NCI-H2227 (cell line): ENCODE results near the gene HTT-AS.
"Not testable (repeated sequence)": the region's sequence is repeated elsewhere in the genome, so short reads cannot be mapped to it uniquely, and the experiment has no call there.

Experiments used
- DNase-seq: peaks from one replicate; lab custom pipeline; 2025; ENCODE audit not compliant: unreplicated experiment; lab: John Stamatoyannopoulos, UW

The HTT-AS gene

GRCh38 chr4:3074078-3074845 lies at the start of gene HTT-AS, which contains the start of gene HTT:
HTT-AS (minus strand) TSS chr4:3074538.
HTT (plus strand) TSS chr4:3074681; CDS start chr4:3074826, 145 bp downstream.
- peak; percentile 95 for DNase-seq

DNA sequence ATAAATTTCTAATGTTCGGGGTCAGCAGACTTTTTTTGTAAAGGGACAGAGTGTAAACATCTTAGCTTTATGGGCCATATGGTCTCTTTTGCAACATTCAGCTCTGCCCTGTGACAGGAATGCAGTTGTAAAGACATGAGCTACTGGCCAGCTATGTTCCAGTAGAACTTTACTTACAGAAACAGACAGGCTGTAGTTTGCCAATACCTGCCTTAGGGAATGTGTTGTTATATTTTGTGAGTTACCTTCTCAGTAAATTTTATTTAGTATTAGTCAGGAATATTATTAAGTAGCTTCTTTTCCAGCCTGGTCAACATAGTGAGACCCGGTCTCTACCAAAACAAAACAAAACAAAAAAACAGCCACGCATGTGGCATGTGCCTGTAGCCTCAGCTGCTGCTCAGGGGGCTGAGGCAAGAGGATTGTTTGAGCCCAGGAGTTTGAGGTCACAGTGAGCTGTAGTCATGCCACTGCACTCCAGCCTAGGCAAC lies 48.9 kb upstream of the HTT-AS start:
- no peak for DNase-seq

GRCh38 chr4:3122081-3122563 lies 47.8 kb upstream of the HTT-AS start:
- no peak for DNase-seq

GRCh38 chr4:3121596-3121995 lies 47.3 kb upstream of the HTT-AS start:
- no peak for DNase-seq

DNA sequence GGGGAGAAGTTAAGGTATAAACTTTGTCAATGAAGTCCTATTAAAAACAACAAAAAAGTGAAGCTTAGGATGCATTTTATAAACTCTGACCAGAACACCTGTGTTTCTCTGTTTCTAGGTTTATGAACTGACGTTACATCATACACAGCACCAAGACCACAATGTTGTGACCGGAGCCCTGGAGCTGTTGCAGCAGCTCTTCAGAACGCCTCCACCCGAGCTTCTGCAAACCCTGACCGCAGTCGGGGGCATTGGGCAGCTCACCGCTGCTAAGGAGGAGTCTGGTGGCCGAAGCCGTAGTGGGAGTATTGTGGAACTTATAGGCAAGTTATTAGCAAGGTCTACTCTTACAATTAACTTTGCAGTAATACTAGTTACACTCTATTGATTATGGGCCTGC lies 46.8 kb upstream of the HTT-AS start:
- DNase-seq, result no peak

- no peak for DNase-seq
Observed at GRCh38 chr4:3119464-3119863, 45.1 kb upstream of the HTT-AS start.

GRCh38 chr4:3118312-3118711 lies 44.0 kb upstream of the HTT-AS start:
- DNase-seq, result no peak

GRCh38 chr4:3116955-3117354 lies 42.6 kb upstream of the HTT-AS start:
- DNase-seq, result no peak

- no peak for DNase-seq
Observed at GRCh38 chr4:3115637-3116270, 41.4 kb upstream of the HTT-AS start.

- DNase-seq, result no peak
Observed at GRCh38 chr4:3114377-3114776, 40.0 kb upstream of the HTT-AS start.

DNA sequence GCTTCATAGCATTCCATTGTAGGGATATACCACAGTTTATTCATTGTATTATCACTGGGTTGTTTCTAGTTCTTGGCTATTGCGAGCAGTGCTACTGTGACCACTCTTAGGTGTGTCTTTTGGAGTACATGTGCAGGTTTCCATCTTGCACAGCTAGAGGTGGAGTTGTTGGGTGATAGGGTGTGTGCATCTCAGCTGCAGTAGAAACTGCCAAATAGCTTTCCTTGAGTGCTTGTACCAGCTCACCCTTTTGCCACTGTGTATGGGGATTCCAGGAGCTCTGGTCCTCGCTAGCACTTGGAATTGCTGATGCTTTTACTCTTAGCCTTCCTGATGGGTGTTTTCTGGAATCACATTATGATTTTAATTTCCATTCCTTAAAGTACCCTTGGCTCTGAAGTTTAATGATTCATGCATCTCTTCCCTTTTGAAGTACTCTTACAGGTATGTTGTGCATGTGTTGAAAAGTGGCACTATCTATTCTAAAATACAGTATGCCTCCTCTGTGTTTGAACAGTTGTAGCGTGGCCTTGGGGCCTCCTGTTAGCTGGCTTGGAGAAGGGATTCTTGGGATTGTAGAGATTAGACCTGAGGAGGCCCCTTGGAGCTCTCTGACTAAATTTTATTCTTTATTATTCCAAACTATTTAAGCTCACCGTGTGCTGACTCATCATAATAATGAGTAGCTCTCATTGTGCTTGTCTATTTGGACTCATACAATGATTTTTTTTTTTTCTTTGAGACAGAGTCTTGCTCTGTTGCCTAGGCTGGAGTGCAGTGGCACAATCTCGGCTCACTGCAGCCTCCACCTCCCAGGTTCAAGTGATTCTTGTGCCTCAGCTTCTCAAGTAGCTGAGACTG lies 38.5 kb upstream of the HTT-AS start:
- DNase-seq, result no peak

- DNase-seq, result no peak
Observed at GRCh38 chr4:3112201-3112600, 37.9 kb upstream of the HTT-AS start.

GRCh38 chr4:3111461-3111860 lies 37.1 kb upstream of the HTT-AS start:
- peak; percentile 21 for DNase-seq

- no peak for DNase-seq
Observed at GRCh38 chr4:3108211-3108610, 33.9 kb upstream of the HTT-AS start.

- no peak for DNase-seq
Observed at GRCh38 chr4:3107691-3108121, 33.4 kb upstream of the HTT-AS start.

DNA sequence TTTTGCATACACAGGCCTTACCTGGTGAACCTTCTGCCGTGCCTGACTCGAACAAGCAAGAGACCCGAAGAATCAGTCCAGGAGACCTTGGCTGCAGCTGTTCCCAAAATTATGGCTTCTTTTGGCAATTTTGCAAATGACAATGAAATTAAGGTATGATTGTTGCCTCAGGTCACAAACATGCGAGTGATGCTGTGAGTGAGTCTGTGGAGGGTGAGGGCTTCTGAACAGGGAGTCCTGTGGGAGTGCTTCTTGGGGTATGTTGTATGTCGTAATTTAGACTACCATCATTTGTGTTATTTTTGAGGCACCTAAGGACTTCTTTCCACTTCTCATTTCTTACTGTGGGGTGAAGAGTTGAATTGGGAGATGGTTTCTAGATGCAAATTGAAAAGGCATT lies 32.9 kb upstream of the HTT-AS start:
- DNase-seq, result no peak

DNA sequence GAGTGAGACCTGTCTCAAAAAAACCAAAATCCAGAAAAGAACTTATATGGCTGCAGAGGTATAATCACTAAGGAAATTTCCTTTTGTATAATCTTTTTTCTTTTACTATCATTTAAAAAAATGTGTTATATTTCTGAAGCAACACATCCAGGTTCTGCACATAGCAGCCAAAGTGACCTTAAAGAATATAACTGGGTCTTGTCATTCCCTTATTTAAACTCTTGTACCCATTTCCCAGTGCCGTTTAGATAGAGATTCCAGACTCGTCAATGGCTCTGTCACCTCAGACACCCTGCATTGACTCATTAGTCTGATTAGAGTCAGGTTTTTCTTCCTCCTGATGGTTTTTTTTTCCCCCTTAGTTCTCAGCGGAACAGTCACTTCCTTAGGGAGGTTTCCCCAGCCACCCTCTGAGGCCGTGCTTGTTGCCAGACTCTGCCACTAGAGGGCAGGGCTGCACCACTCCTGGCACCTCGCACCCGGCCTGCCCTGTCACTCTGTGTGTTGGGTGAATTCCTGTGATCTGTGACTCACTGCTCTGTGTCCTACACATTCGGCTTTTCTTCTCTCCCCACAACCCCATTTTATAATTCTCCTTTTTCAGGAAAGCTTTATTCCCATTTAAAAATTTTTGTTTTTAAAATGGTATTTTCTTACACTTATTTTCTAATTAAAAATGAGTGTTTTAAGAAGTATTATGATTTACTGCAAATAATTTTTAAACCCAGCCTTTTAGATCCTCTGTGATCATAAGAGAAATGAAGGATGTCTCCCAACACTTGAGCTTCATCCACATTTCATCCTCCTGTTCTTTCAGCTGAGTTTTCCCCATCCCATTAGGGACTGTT lies 32.2 kb upstream of the HTT-AS start:
- DNase-seq, result peak; percentile 68

GRCh38 chr4:3098346-3098745 lies 24.0 kb upstream of the HTT-AS start:
- DNase-seq, result no peak

GRCh38 chr4:3096202-3096601 lies 21.9 kb upstream of the HTT-AS start:
- DNase-seq, result no peak

DNA sequence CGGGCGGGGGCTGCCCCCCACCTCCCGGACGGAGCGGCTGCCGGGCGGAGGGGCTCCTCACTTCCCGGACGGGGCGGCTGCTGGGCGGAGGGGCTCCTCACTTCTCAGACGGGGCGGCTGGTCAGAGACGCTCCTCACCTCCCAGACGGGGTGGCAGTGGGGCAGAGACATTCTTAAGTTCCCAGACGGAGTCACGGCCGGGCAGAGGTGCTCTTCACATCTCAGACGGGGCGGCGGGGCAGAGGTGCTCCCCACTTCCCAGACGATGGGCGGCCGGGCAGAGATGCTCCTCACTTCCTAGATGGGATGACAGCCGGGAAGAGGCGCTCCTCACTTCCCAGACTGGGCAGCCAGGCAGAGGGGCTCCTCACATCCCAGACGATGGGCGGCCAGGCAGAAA lies 20.4 kb upstream of the HTT-AS start:
- not testable (repeated sequence) for DNase-seq
